IPS-20b (cell line): ENCODE measurements around the gene SARNP.
A peak's percentile ranks its signal among the peaks of the same experiment; 100 is the strongest.

Experiments
- H3K27ac ChIP-seq: one replicate; pipeline ENCODE4 v1.5.1; 2013; ENCODE audit warnings: low read length
- H3K27me3 ChIP-seq: 2 replicates; pipeline ENCODE4 v1.6.1; 2013; ENCODE audit warnings: mild to moderate bottlenecking, low read length, inconsistent platforms; ENCODE audit not compliant: insufficient read depth
- H3K36me3 ChIP-seq: 2 replicates; pipeline ENCODE4 v1.6.1; 2013; ENCODE audit warnings: low read depth, mild to moderate bottlenecking, inconsistent platforms, low read length, moderate library complexity; ENCODE audit not compliant: insufficient read depth
- H3K4me1 ChIP-seq: 2 replicates; pipeline ENCODE4 v1.6.1; 2013; ENCODE audit warnings: mild to moderate bottlenecking, control low read depth, inconsistent platforms, low read length, moderate library complexity; ENCODE audit not compliant: insufficient read depth
- H3K4me3 ChIP-seq: 2 replicates; pipeline ENCODE4 v1.5.1; 2013; ENCODE audit warnings: mild to moderate bottlenecking, low read length, inconsistent platforms
- H3K9ac ChIP-seq: 2 replicates; pipeline ENCODE4 v1.6.1; 2013; ENCODE audit warnings: low read depth, mild to moderate bottlenecking, inconsistent platforms, low read length, moderate library complexity
- H3K9me3 ChIP-seq: 2 replicates; pipeline ENCODE4 v1.6.1; 2013; ENCODE audit warnings: mild to moderate bottlenecking, low read depth, low read length, inconsistent platforms; ENCODE audit not compliant: insufficient read depth

Gene SARNP

DNA sequence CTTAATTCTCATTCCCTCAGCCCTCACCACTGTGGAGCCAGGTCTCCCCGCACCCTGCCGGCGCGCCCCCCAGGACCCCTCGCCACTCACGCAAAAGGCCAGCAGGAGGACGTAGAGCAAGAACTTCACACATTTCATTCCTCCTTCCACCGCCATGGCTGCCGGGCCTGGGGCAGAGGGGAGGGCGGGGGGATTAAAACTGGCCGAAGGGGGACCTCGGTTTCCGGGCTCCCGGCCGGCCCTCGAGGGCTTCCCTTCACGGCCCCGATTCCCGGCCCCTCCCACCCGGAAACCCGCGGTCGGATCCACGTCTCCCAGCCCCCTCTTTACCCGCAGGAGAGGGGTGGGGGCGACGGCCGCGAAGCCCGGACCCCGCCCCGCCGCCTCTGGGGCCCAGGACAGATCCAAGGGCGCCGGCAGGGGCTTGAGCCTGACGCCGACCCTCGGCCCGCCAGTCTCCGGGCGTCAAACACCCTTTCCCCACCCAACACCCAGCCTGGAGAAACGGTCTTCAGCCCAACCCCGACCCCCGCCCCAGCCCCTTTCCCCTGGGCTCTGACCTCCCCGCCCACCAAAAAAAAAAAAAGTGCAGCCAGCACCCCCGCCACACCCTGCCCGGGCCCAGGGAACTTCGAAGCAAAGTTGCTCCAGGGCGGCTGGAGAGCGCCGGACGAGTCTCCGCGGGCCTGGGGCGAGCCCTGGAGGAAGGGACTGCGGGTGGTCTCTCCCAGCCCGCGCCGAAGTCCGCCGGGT, 89.2 kb downstream of the SARNP start:
- Histone ChIP-seq H3K9me3 (no peaks in the 10 kb centered on the region), H3K4me1 (peaks cover 6% of the 10 kb centered on the region; the same call in 1 of the 2 replicates), H3K27me3 (no peaks in the 10 kb centered on the region), H3K36me3 (peaks cover 36% of the 10 kb centered on the region), H3K4me3 (peak overlapping the region; percentile 83), H3K9ac (peak overlapping the region; percentile 88), H3K27ac (no peak overlapping the region)

DNA sequence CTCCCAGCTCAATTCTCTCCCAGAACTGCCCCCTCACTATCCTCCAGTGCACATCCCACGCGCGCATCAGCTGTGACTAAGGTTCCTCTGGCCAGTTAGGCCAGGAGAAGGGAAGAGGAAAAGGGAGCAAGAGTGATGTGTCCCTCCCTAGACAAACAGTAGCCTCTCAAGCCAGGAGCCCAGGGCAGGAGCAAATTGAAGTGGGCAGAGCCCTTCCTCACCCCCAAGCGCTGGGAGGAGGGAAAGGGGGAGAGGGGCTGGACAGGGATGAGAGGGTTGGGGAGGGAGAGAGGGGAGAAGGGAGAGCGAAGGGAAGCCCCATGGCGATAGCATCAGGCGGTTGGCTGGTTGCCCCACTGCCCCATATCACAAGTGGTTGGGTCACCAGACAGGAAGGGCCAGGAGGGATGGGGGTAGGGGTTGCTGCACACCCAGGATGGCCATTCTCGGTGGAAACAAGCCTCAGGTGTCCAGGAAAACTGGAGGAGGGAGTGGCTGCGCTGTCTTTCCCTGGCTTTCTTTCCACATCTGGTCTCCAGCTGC, 89.8 kb downstream of the SARNP start:
- Histone ChIP-seq H3K9me3 (no peaks in the 10 kb centered on the region), H3K27me3 (no peaks in the 10 kb centered on the region), H3K4me3 (peak overlapping the region; percentile 83), H3K36me3 (peaks cover 43% of the 10 kb centered on the region), H3K9ac (peak overlapping the region; percentile 88), H3K27ac (no peak overlapping the region), H3K4me1 (peaks cover 6% of the 10 kb centered on the region; the same call in 1 of the 2 replicates)

DNA sequence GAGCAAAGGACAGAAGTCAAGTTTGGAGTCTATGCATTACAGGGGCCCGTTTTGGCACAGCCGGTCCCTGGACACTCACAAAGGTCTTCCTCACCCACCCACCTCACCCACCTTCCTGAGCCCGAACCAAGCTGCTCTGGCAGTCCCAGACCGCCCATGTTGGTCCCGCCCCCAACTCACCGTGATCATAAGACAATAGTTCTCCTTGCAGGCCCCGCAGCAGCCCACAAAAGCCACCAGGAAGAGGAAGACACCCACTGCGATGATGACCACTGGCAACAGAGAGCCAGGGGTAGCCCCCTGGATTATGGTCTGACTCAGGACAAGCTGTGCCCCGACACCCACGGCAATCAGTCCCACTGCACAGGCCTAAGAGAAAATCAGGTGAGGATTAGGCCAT, 90.6 kb downstream of the SARNP start:
- Histone ChIP-seq H3K4me3 (peak overlapping the region; percentile 83), H3K9me3 (no peaks in the 10 kb centered on the region), H3K27ac (no peak overlapping the region), H3K36me3 (peaks cover 43% of the 10 kb centered on the region), H3K4me1 (peaks cover 6% of the 10 kb centered on the region; the same call in 1 of the 2 replicates), H3K9ac (peak overlapping the region; percentile 88; the same call in 1 of the 2 replicates), H3K27me3 (no peaks in the 10 kb centered on the region)

DNA sequence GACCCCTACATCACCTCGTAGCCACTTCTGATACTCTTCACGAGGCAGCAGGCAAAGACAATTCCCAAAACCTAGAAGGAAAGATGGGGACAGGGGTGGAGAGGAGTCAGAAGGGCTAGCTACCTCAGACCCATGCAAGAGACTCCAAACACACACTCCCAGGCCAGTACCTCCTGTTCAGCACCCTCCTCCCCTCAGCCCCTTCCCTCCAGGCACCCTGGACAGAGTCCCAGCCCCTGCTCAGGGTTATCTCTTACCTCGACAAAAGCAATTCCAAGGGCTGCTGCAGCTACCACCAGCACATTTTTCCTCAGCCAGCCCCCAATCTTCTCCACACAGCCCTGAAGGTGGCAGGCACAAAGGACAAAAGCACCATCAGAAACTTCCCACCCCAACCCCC, 92.0 kb downstream of the SARNP start:
- Histone ChIP-seq H3K36me3 (peaks cover 43% of the 10 kb centered on the region), H3K9ac (no peak overlapping the region), H3K4me3 (no peak overlapping the region), H3K27ac (no peak overlapping the region), H3K9me3 (no peaks in the 10 kb centered on the region), H3K4me1 (peaks cover 6% of the 10 kb centered on the region; the same call in 1 of the 2 replicates), H3K27me3 (no peaks in the 10 kb centered on the region)

DNA sequence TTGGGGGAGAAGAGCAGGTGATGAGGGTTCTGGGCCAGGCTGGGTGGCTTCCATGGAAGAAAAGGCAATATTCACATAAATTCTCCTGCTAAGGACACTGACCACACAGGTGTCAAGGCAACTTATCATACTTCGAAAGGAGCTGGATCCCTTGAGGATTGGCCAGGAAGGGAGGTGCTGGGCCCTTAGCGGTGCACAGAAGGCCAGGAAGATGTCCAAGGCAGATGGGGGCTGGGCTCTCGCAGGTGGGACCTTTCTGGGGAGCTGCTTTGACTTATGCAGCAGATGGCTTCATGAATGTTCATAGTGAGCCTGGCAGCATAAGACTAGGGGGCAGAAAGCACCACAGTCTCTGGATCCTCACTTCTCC, 92.6 kb downstream of the SARNP start:
- Histone ChIP-seq H3K4me3 (no peak overlapping the region), H3K36me3 (peaks cover 43% of the 10 kb centered on the region), H3K27me3 (no peaks in the 10 kb centered on the region), H3K4me1 (peaks cover 6% of the 10 kb centered on the region; the same call in 1 of the 2 replicates), H3K9me3 (no peaks in the 10 kb centered on the region), H3K27ac (no peak overlapping the region), H3K9ac (no peak overlapping the region)

DNA sequence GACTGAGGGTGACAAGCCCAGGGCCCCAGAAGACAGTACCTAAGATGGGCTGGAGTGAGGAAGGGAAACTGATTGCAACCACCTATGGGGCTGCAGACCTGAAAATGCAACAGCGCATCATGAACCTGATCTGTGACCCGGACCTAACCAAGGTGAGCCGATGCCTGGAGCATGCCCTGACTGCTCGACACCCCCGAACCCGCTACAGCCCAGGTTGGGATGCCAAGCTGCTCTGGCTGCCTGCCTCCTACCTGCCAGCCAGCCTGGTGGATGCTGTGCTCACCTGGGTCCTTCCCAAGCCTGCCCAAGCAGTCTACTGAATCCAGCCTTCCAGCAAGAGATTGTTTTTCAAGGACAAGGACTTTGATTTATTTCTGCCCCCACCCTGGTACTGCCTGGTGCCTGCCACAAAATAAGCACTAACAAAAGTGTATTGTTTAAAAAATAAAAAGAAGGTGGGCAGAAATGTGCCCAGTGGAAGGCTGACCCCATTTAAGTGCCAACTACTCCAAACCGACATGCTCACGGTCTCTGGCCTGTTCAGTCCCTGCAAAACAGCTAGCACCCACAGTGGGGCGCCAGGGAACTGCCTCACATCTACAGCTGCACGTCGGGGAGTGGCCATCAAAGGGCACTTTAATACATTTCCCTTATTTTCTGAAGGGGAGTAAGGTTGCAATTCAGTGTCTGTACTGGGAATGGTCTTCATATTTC, 93.1 kb downstream of the SARNP start:
- Histone ChIP-seq H3K4me3 (no peak overlapping the region), H3K27me3 (no peaks in the 10 kb centered on the region), H3K9ac (no peak overlapping the region), H3K4me1 (peaks cover 6% of the 10 kb centered on the region), H3K27ac (no peak overlapping the region), H3K9me3 (no peaks in the 10 kb centered on the region), H3K36me3 (peaks cover 43% of the 10 kb centered on the region)

DNA sequence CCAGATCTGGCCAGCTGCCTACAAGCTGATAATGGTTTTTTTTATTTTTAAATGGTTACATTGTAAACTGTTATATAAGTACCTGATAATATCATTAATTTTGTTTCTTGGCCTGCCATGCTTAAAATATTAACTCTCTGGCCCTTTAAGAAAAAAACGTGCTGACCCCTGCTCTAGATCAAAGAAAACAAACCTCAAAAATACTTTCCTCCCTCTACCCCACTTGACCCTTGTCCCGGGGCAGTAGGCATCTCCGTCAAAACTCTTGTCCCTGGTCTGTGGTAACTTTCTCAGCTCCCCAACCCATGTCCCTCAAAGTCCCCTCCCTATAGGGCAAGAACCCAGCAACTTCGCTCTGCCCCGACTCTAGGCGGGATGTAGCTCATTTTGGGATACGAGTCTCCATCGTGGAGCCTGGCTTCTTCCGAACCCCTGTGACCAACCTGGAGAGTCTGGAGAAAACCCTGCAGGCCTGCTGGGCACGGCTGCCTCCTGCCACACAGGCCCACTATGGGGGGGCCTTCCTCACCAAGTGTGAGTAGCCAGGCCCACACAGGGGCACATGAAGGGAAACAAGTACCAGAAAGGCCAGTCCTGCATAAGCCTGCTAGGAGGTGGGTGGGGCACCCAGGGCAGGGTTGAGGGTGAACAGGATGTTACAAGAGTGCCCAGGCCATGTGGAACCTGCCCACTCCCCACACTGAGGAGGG, 93.9 kb downstream of the SARNP start:
- H3K4me1 ChIP-seq: peaks cover 13% of the 10 kb centered on the region
- no peak overlapping the region for H3K4me3 ChIP-seq
- H3K36me3 ChIP-seq: peaks cover 43% of the 10 kb centered on the region
- H3K27me3 ChIP-seq: no peaks in the 10 kb centered on the region
- no peaks in the 10 kb centered on the region for H3K9me3 ChIP-seq
- no peak overlapping the region for H3K27ac ChIP-seq
- no peak overlapping the region for H3K9ac ChIP-seq

DNA sequence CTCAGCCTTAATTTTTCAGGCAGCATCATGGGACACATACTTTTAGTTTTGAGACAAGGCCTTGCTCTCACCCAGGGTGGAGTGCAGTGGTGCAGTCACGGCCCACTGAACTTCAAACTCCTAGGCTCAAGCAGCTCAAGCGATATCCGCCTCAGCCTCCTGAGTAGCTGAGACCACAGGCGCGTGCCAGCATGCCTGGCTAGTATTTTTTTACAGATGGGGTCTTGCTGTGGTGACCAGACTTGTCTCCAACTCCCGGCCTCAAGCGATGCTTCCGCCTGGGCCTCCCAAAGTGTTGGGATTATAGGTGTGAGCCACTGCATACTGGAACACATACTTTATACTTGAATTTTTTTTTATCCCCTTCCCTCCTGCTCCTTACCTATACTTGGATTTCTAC, 94.6 kb downstream of the SARNP start:
- H3K27ac ChIP-seq: no peak overlapping the region
- H3K4me3 ChIP-seq: no peak overlapping the region
- no peaks in the 10 kb centered on the region for H3K9me3 ChIP-seq
- H3K27me3 ChIP-seq: no peaks in the 10 kb centered on the region
- no peak overlapping the region for H3K9ac ChIP-seq
- peaks cover 43% of the 10 kb centered on the region for H3K36me3 ChIP-seq
- peaks cover 19% of the 10 kb centered on the region for H3K4me1 ChIP-seq

DNA sequence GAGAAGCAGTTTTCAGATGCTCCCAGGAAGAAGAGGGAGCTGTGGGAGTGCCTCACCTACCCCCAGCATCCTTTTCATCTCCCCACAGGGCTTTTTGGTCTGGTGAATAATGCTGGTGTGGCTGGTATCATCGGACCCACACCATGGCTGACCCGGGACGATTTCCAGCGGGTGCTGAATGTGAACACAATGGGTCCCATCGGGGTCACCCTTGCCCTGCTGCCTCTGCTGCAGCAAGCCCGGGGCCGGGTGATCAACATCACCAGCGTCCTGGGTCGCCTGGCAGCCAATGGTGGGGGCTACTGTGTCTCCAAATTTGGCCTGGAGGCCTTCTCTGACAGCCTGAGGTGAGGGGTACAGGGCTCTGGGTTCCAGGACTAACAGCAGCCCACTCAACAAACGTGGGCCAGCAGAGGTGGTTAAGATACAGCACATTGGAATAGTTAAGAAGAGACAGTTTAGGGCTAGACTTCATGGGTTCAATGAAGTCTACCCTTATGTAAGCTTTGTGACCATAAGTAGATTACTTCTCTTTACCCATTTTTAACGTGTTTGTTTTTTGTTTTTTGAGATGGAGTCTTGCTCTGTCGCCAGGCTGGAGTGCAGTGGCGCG, 95.8 kb downstream of the SARNP start:
- Histone ChIP-seq H3K4me1 (peaks cover 22% of the 10 kb centered on the region), H3K36me3 (peaks cover 40% of the 10 kb centered on the region), H3K9me3 (no peaks in the 10 kb centered on the region), H3K27me3 (no peaks in the 10 kb centered on the region), H3K27ac (no peak overlapping the region), H3K9ac (no peak overlapping the region), H3K4me3 (no peak overlapping the region)

DNA sequence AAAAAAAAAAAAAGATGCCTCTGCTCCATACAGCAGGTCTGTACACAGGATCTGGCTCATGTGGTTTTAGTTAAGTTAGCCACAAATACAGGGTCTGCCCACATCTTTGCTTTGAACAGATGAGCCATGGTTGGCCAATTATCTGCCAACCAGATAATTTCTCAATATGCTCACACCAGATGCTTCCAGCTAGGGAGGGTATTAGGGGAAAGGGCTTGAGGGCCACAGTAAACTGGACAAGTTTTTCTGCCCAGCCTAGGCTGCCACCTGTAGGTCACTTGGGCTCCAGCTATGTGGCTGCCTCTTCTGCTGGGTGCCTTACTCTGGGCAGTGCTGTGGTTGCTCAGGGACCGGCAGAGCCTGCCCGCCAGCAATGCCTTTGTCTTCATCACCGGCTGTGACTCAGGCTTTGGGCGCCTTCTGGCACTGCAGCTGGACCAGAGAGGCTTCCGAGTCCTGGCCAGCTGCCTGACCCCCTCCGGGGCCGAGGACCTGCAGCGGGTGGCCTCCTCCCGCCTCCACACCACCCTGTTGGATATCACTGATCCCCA, 96.6 kb downstream of the SARNP start:
- peaks cover 33% of the 10 kb centered on the region for H3K36me3 ChIP-seq
- no peaks in the 10 kb centered on the region for H3K27me3 ChIP-seq
- H3K9ac ChIP-seq: no peak overlapping the region
- no peak overlapping the region for H3K4me3 ChIP-seq
- peaks cover 22% of the 10 kb centered on the region for H3K4me1 ChIP-seq
- H3K9me3 ChIP-seq: no peaks in the 10 kb centered on the region
- no peak overlapping the region for H3K27ac ChIP-seq

DNA sequence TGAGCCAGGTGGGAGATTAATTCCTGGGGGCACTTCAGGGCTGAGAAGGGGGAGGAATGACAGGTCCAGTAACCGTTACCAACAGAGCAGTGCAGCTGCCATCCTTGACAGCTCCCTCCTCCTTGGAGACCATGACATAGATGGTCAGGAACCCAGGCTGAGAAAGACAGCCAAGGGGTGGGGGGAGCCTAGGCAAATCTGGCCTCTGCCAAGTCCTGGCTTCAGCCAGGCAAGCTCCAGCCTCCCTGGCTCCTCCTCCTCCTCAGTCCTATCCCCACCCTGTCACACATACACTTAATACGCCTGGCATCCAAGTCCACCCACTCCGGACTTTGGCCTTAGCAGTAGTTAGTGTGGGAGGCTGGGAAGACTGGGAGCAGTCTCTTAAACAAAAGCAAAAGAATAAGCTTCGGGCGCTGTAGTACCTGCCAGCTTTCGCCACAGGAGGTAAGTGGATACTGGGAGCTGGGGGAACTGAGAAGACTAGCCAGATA, 97.4 kb downstream of the SARNP start, which contains the start of gene RDH5:
RDH5 (plus strand) TSS at position 323 of the 494 bp plus-strand sequence. CDS start 792 bp downstream, outside the sequence.
- Histone ChIP-seq H3K27me3 (no peaks in the 10 kb centered on the region), H3K9me3 (no peaks in the 10 kb centered on the region), H3K9ac (peak within 1 kb of the TSS; percentile 97; the same call in 1 of the 2 replicates), H3K36me3 (peaks cover 25% of the 10 kb centered on the region), H3K4me1 (peaks cover 26% of the 10 kb centered on the region), H3K4me3 (no peak within 1 kb of the TSS), H3K27ac (no peak within 1 kb of the TSS)
